HepG2 (cell line): ENCODE results near the gene ALMS1. TPM values are rescaled to one million over a fixed set of nuclear protein-coding genes. Genes with fewer than 3 reads are reported as not detected.
A peak's percentile ranks its signal among the peaks of the same experiment; 100 is the strongest.

Experiments used
- ATAC-seq: fragments of 200-7000 bp; cut with Tn5 transposase; 3 replicates; pipeline ENCODE4 v1.9.1; 2020; ENCODE audit warnings: mild to moderate bottlenecking, moderate library complexity
- BruUV-seq: library from RNA; stranded (reverse); fragments of 400-500 nt; replicated peaks from 2 replicates; lab custom pipeline; 2021; lab: Mats Ljungman, UMichigan
- CTCF ChIA-PET: fragments of 300-600 bp; formaldehyde crosslinking; extraction: SDS; loops from one replicate; lab custom pipeline; 2021; ENCODE audit warnings: low total read pairs, inconsistent platforms, low intra/inter-chr PET ratio; lab: Yijun Ruan, JAX
- POLR2A ChIA-PET: fragments of 350-600 bp; sonication (Branson Sonifier 250); formaldehyde crosslinking; loops from one replicate; lab custom pipeline; 2020; ENCODE audit warnings: antibody characterized with exemption, inconsistent platforms; lab: Yijun Ruan, JAX
- DNase-seq: peaks from one replicate; pipeline ENCODE4 v3.0.0-alpha.2; 2015; ENCODE audit warnings: low spot score
- FAIRE-seq: peaks from 3 replicates; lab custom pipeline; 2011; peaks lifted over from hg19 to GRCh38; lab: Jason Lieb, UNC
- H2AFZ ChIP-seq: one replicate; pipeline ENCODE4 v1.6.1; 2011; ENCODE audit warnings: low read length, inconsistent platforms
- H3K27ac ChIP-seq: fragments of 300-600 bp; 3 replicates; pipeline ENCODE4 v1.8.0; 2011; ENCODE audit warnings: mixed run types, mild to moderate bottlenecking, mixed read lengths, low read length, inconsistent platforms; ENCODE audit not compliant: insufficient read depth; ENCODE audit errors: extremely low read length
- H3K27me3 ChIP-seq, 2 experiments: fragments of 200-600 bp in 1 of 2; 2 replicates in 1 of 2; 3 replicates in 1 of 2; pipeline versions ENCODE4 v1.6.0 to v1.8.0; 2011; ENCODE audit warnings: low read length in 2 of 2, mild to moderate bottlenecking in 2 of 2, moderate library complexity in 2 of 2, inconsistent platforms in 1 of 2; ENCODE audit not compliant: insufficient read depth in 2 of 2, control insufficient read depth in 1 of 2
- H3K36me3 ChIP-seq, 2 experiments: fragments of 200-600 bp in 1 of 2; replicated peaks in 1 of 2; 2 replicates in 1 of 2; 3 replicates in 1 of 2; pipeline versions ENCODE4 v1.5.1 to v1.8.0; 2011; ENCODE audit warnings: low read length in 2 of 2, inconsistent platforms in 1 of 2; ENCODE audit not compliant: insufficient read depth in 2 of 2, control insufficient read depth in 1 of 2
- H3K4me1 ChIP-seq: 2 replicates; pipeline ENCODE4 v1.5.1; 2012; ENCODE audit warnings: low read length, inconsistent platforms; ENCODE audit not compliant: insufficient read depth
- H3K4me2 ChIP-seq: 2 replicates; pipeline ENCODE4 v1.6.0; 2011; ENCODE audit warnings: low read depth, low read length, inconsistent platforms
- H3K4me3 ChIP-seq, 3 experiments: fragments of 200-600 bp in 1 of 3; sonication (generic), shearing (Covaris generic) in 1 of 3; replicated peaks in 1 of 3; 2 replicates each; pipeline ENCODE4 v1.5.1; 2011 to 2016; ENCODE audit warnings: low read length in 3 of 3, inconsistent platforms in 2 of 3, low read depth in 2 of 3, mild to moderate bottlenecking in 2 of 3, control low read depth in 1 of 3, mixed read lengths in 1 of 3; ENCODE audit not compliant: insufficient read depth in 1 of 3
- H3K79me2 ChIP-seq: one replicate; pipeline ENCODE4 v1.6.1; 2011; ENCODE audit warnings: low read length, inconsistent platforms; ENCODE audit not compliant: insufficient read depth
- H3K9ac ChIP-seq: 2 replicates; pipeline ENCODE4 v1.6.0; 2011; ENCODE audit warnings: mild to moderate bottlenecking, low read depth, low read length, inconsistent platforms; ENCODE audit not compliant: insufficient read depth
- H3K9me3 ChIP-seq: 2 replicates; pipeline ENCODE4 v1.5.1; 2012; ENCODE audit warnings: mild to moderate bottlenecking, low read length
- H4K20me1 ChIP-seq: 2 replicates; pipeline ENCODE4 v1.6.0; 2011; ENCODE audit warnings: inconsistent platforms, mild to moderate bottlenecking, low read length, moderate library complexity; ENCODE audit not compliant: insufficient read depth
- ARHGAP35 ChIP-seq: sonication (generic); formaldehyde crosslinking; IDR thresholded peaks from 2 replicates; pipeline ENCODE4 v1.9.0; 2022; ENCODE audit warnings: mild to moderate bottlenecking, inconsistent platforms, moderate library complexity, missing genetic modification reagents, borderline replicate concordance
- ARID2 ChIP-seq: sonication (generic); formaldehyde crosslinking; IDR thresholded peaks from 2 replicates; pipeline ENCODE4 v1.8.1; 2022; ENCODE audit warnings: mild to moderate bottlenecking, missing genetic modification reagents, borderline replicate concordance
- CAMTA2 ChIP-seq: sonication (generic); formaldehyde crosslinking; IDR thresholded peaks from 2 replicates; pipeline ENCODE4 v1.4.0; 2020; ENCODE audit warnings: mild to moderate bottlenecking, missing genetic modification reagents, borderline replicate concordance
- CEBPB ChIP-seq: IDR thresholded peaks from 2 replicates; pipeline ENCODE4 v1.6.1; 2011; ENCODE audit warnings: low read depth, low read length, improper control_type of control experiment, borderline replicate concordance
- CEBPG ChIP-seq: IDR thresholded peaks from 2 replicates; pipeline ENCODE4 v1.6.1; 2016
- RBFOX2 ChIP-seq: fragments of 200-400 bp; formaldehyde crosslinking; IDR thresholded peaks from 2 replicates; pipeline ENCODE4 v1.6.1; 2017; ENCODE audit warnings: low read depth, mild to moderate bottlenecking, low read length
- RBM39 ChIP-seq: fragments of 200-400 bp; formaldehyde crosslinking; IDR thresholded peaks from one replicate; pipeline ENCODE4 v1.6.1; 2018; ENCODE audit warnings: antibody characterized with exemption, mild to moderate bottlenecking, low read depth, low read length; ENCODE audit not compliant: poor library complexity, severe bottlenecking
- RFXANK ChIP-seq: IDR thresholded peaks from 2 replicates; pipeline ENCODE4 v1.6.1; 2016
- RNF2 ChIP-seq: fragments of 450-650 bp; conservative IDR thresholded peaks from 2 replicates; pipeline ENCODE4 v1.6.1; 2016; ENCODE audit warnings: low read depth
- SIX4 ChIP-seq: sonication (generic); formaldehyde crosslinking; IDR thresholded peaks from 2 replicates; pipeline ENCODE4 v1.4.0; 2020; ENCODE audit warnings: missing genetic modification reagents
- TBX2 ChIP-seq: sonication (generic); formaldehyde crosslinking; IDR thresholded peaks from 2 replicates; pipeline ENCODE4 v1.5.0; 2020; ENCODE audit warnings: missing genetic modification reagents, mild to moderate bottlenecking, borderline replicate concordance
- TEAD2 ChIP-seq: sonication (generic); formaldehyde crosslinking; IDR thresholded peaks from 2 replicates; pipeline ENCODE4 v1.9.0; 2021; ENCODE audit warnings: missing genetic modification reagents
- ZFP36 ChIP-seq: fragments of 150-350 bp; IDR thresholded peaks from 2 replicates; pipeline ENCODE4 v1.6.1; 2018; ENCODE audit warnings: borderline replicate concordance, low read length, low read depth; ENCODE audit not compliant: partially characterized antibody
- ZNF562 ChIP-seq: sonication (generic); formaldehyde crosslinking; IDR thresholded peaks from 2 replicates; pipeline ENCODE4 v1.8.0; 2022; ENCODE audit warnings: missing genetic modification reagents, borderline replicate concordance
- ZNF616 ChIP-seq: sonication (generic); formaldehyde crosslinking; IDR thresholded peaks from 2 replicates; pipeline ENCODE4 v1.5.0; 2020; ENCODE audit warnings: low read depth, mild to moderate bottlenecking, missing genetic modification reagents
- WGBS: methylation state at CpG from one replicate; pipeline ENCODE4 v1.1.6; 2017; ENCODE audit warnings: low lambda C conversion rate; 5-methylcytosine and 5-hydroxymethylcytosine counted together
- in situ Hi-C: cut with HindIII; loops from 2 replicates; pipeline ENCODE4 v1.10.0; 2017; ENCODE audit warnings: low pct_unique_long_range_greater_than_20kb; ENCODE audit not compliant: extremely low pct_ligation_motif_present
- intact Hi-C: fragments of 100-400 bp; cut with micrococcal nuclease; formaldehyde crosslinking; loops from one replicate; pipeline ENCODE4 v1.10.0; 2022; ENCODE audit not compliant: unreplicated experiment
- polyA plus RNA-seq, 8 experiments: library from polyadenylated mRNA; depleted of rRNA in 3 of 8; stranded (reverse) in 7 of 8; unstranded in 1 of 8; fragments of >200 nt; fragmentation: Illumina TruSeq in 4 of 8; extraction: Trizol in 4 of 8; gene quantifications; 2 replicates each; pipeline versions ENCODE4 v1.2.1 to v1.2.3, GENCODE V29; 2011 to 2016; ENCODE audit warnings: low read depth in 4 of 8, missing spikeins in 1 of 8, mixed read lengths in 1 of 8; ENCODE audit not compliant: insufficient read depth in 1 of 8
- total RNA-seq, 5 experiments: library from RNA; depleted of rRNA; stranded (reverse); fragments of >200 nt; fragmentation: Illumina TruSeq; extraction: Trizol; gene quantifications; 2 replicates each; pipeline ENCODE4 v1.2.3, GENCODE V29; 2016; ENCODE audit warnings: low read depth in 1 of 5
- TF ChIP-seq, protein P1 (sequence below): sonication (generic); formaldehyde crosslinking; conservative IDR thresholded peaks from 2 replicates; pipeline ENCODE4 v1.8.0; 2022; ENCODE audit warnings: missing genetic modification reagents

ALMS1 gene
- total and polyA plus RNA-seq, 2 of the 13 experiments (the other 11 are each of a cell fraction or from before 2014, with no cell fraction given): 12.9 to 21.2 TPM

DNA sequence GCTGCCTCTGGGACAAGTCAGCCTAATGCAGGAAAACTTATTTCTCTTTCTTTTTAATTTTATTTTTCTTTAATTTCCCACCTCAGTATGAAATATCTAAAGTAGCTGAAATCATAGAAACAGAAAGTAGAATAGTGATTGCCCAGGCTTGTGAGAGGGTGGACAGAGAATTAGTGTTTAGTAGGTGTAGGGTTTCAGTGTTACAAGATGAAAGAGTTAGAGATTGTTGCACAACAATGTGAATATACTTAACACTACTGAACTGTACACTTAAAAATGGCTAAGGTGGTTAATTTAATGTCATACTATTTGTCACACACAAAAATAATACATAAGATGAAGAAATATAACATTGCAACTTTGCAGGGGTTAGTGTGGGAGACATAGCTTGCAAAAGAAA is 175.8 kb downstream of the ALMS1 start:
- 0 out of 5 replicates have a peak, but pooled peaks cover 0 to 3% of the 10 kb centered on the region in 2 experiments for H3K36me3 ChIP-seq
- DNase-seq: no peak
- no peak overlapping the region for H3K9ac ChIP-seq
- intact Hi-C loops: loop anchor here (1.0 kb wide), 1 partner anchor 44 kb away; no protein-coding TSS in a partner anchor
- no peak overlapping the region for H3K4me2 ChIP-seq
- in situ Hi-C loops: no loop called here
- ChIA-PET POLR2A (no interaction called here), CTCF (no interaction called here)
- no TSS peak for BruUV-seq
- peak; percentile 87 for TF ChIP-seq CEBPB
- TF ChIP-seq CEBPG (CRISPR knock-in tag): 0 out of 2 replicates have a peak, but pooled peaks have one; percentile 24
- TF ChIP-seq RNF2: no peak
- TF ChIP-seq TBX2: no peak
- TF ChIP-seq ARHGAP35: no peak
- peak; percentile 52; the same call in 1 of the 2 replicates for TF ChIP-seq SIX4
- no peaks in the 10 kb centered on the region for H3K9me3 ChIP-seq
- H3K27ac ChIP-seq: no peak overlapping the region
- no peak overlapping the region for H2AFZ ChIP-seq
- no peaks in the 10 kb centered on the region for H3K4me1 ChIP-seq
- H3K79me2 ChIP-seq: no peaks in the 10 kb centered on the region
- ATAC-seq: 0 out of 3 replicates have a peak, but pooled peaks have one; percentile 25
- no peaks in the 10 kb centered on the region for H3K27me3 ChIP-seq
- H4K20me1 ChIP-seq: no peaks in the 10 kb centered on the region
- H3K4me3 ChIP-seq: no peak overlapping the region
- FAIRE-seq: no peak

DNA sequence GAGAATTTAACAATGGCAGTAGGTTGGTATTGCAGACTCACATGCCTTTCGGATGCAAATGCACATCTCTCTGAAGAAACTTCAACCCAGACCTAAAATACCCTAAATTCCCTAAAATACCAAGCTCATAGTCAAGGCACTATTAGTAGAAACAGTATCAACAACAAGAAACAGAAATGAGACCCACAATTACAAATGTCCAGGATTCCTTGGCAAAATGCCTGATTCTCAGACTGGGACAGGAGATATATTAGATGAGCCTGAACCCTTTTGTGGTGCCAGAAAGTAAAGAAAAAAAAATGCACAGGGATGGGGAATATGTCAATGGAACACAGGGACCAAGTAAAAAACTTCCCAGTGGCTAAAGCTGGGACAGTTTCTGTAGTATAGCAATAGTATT is 179.3 kb downstream of the ALMS1 start:
- no peak overlapping the region for H3K9ac ChIP-seq
- no peaks in the 10 kb centered on the region for H3K27me3 ChIP-seq
- H3K4me2 ChIP-seq: no peak overlapping the region
- no peak overlapping the region for H3K4me3 ChIP-seq
- DNase-seq: no peak
- H3K79me2 ChIP-seq: no peaks in the 10 kb centered on the region
- H4K20me1 ChIP-seq: no peaks in the 10 kb centered on the region
- no peak overlapping the region for H2AFZ ChIP-seq
- no peaks in the 10 kb centered on the region for H3K9me3 ChIP-seq
- 0 out of 5 replicates have a peak, but pooled peaks cover 0 to 3% of the 10 kb centered on the region in 2 experiments for H3K36me3 ChIP-seq
- 96% methylated on average over 1 of the region's 1 CpG for WGBS
- H3K4me1 ChIP-seq: no peaks in the 10 kb centered on the region
- TF ChIP-seq CAMTA2 (CRISPR knock-in tag) (no peak), TEAD2 (CRISPR knock-in tag) (no peak), ZNF616 (CRISPR knock-in tag) (no peak), ZNF562 (CRISPR knock-in tag) (no peak), RBFOX2 (no peak), RFXANK (no peak), ZFP36 (no peak), ARID2 (CRISPR knock-in tag) (no peak), RBM39 (no peak), SIX4 (no peak)
- TF ChIP-seq, protein P1, sequence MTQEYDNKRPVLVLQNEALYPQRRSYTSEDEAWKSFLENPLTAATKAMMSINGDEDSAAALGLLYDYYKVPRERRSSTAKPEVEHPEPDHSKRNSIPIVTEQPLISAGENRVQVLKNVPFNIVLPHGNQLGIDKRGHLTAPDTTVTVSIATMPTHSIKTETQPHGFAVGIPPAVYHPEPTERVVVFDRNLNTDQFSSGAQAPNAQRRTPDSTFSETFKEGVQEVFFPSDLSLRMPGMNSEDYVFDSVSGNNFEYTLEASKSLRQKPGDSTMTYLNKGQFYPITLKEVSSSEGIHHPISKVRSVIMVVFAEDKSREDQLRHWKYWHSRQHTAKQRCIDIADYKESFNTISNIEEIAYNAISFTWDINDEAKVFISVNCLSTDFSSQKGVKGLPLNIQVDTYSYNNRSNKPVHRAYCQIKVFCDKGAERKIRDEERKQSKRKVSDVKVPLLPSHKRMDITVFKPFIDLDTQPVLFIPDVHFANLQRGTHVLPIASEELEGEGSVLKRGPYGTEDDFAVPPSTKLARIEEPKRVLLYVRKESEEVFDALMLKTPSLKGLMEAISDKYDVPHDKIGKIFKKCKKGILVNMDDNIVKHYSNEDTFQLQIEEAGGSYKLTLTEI (CRISPR knock-in tag): no peak
- no peak for ATAC-seq
- ChIA-PET POLR2A (no interaction called here), CTCF (no interaction called here)
- FAIRE-seq: no peak
- no peak overlapping the region for H3K27ac ChIP-seq
- in situ Hi-C loops: no loop called here
- no TSS peak for BruUV-seq
- intact Hi-C loops: no loop called here
